Measurements from ENCODE around the gene FAXC. TPM values are rescaled to one million over a fixed set of nuclear protein-coding genes. Genes with fewer than 3 reads are reported as not detected.

Gene FAXC
- total and polyA plus RNA-seq, 7 donors, result 0.36 to 0.73 (median 0.64) TPM; not detected in 4

DNA sequence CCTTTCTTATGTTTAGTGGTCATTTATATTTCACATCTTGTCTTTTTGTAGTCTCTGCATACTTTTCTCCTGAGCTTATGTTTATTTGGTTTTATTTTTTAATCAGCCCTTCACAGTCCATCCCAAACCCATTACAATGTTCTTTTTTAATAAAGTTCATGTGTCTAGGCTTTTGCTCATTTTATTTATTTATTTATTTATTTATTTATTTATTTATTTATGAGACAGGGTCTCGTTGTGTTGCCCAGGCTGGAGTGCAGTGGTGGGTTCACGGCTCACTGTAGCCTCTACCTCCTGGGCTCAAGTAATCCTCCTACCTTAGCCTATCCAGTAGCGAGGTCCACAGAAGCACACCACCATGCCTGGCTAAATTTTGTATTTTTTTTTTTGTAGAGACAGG, 41.4 kb upstream of the FAXC start:
- intact Hi-C loops (cut with DNase I), result loop anchor here in 1 of 2 donors (5.0 kb wide), 1 partner anchor 36 kb away; the partner anchor contains the start of gene PNISR
- no peak for TF ChIP-seq CTCF (IDR thresholded peaks at IDR 0.05)
- Histone ChIP-seq H3K4me3 (no peak overlapping the region), H3K27ac (no peak overlapping the region), H3K36me3 (ENCODE audit: insufficient read depth in 1 of 2, low read depth in 1 of 2) (no peaks in the 10 kb centered on the region), H3K9me3 (no peaks in the 10 kb centered on the region), H3K27me3 (ENCODE audit: insufficient read depth in 3 of 3, low read length in 2 of 3) (no peaks in the 10 kb centered on the region), H3K4me1 (no peaks in the 10 kb centered on the region)
- whole genome bisulfite sequencing, 3 donors, result 91 to 95% (median 92%) methylated on average over 3 of the region's 3 CpGs
- no peak for DNase-seq
- no peak for ATAC-seq

GRCh38 chr6:99384507-99384906, 35.0 kb upstream of the FAXC start:
- no peaks in the 10 kb centered on the region for H3K9me3 ChIP-seq
- H3K4me3 ChIP-seq, result no peak overlapping the region
- TF ChIP-seq CTCF (IDR thresholded peaks at IDR 0.05), result no peak
- intact Hi-C loops (cut with DNase I), result no loop called here
- no peak for DNase-seq
- no peaks in the 10 kb centered on the region for H3K27me3 ChIP-seq (ENCODE audit: insufficient read depth in 3 of 3, low read length in 2 of 3)
- ATAC-seq, result no peak
- no peak overlapping the region for H3K27ac ChIP-seq
- H3K4me1 ChIP-seq, result no peaks in the 10 kb centered on the region
- peaks cover 0 to 4% of the 10 kb centered on the region in 2 donors for H3K36me3 ChIP-seq (ENCODE audit: insufficient read depth in 1 of 2, low read depth in 1 of 2)
- WGBS, 3 donors, result 93 to 95% (median 93%) methylated on average over 3 of the region's 3 CpGs

GRCh38 chr6:99378636-99379035, 29.2 kb upstream of the FAXC start:
- Histone ChIP-seq H3K36me3 (ENCODE audit: insufficient read depth in 1 of 2, low read depth in 1 of 2) (peaks cover 0 to 8% of the 10 kb centered on the region in 2 donors), H3K27me3 (ENCODE audit: insufficient read depth in 3 of 3, low read length in 2 of 3) (no peaks in the 10 kb centered on the region), H3K9me3 (no peaks in the 10 kb centered on the region), H3K4me3 (no peak overlapping the region), H3K4me1 (no peaks in the 10 kb centered on the region), H3K27ac (no peak overlapping the region)
- ATAC-seq (no peak), DNase-seq (no peak)
- intact Hi-C loops (cut with DNase I), result no loop called here
- TF ChIP-seq CTCF (IDR thresholded peaks at IDR 0.05), result no peak

- Histone ChIP-seq H3K4me1 (no peaks in the 10 kb centered on the region), H3K27ac (no peak overlapping the region), H3K4me3 (no peak overlapping the region), H3K27me3 (ENCODE audit: insufficient read depth in 3 of 3, low read length in 2 of 3) (no peaks in the 10 kb centered on the region), H3K9me3 (no peaks in the 10 kb centered on the region), H3K36me3 (ENCODE audit: insufficient read depth in 1 of 2, low read depth in 1 of 2) (peaks cover 0 to 26% of the 10 kb centered on the region in 2 donors)
- intact Hi-C loops (cut with DNase I), result no loop called here
- TF ChIP-seq CTCF (IDR thresholded peaks at IDR 0.05), result no peak
- DNase-seq (no peak), ATAC-seq (no peak)
Measured at GRCh38 chr6:99369533-99369932, 20.1 kb upstream of the FAXC start.

- no peak for TF ChIP-seq CTCF (IDR thresholded peaks at IDR 0.05)
- no peaks in the 10 kb centered on the region for H3K27me3 ChIP-seq (ENCODE audit: insufficient read depth in 3 of 3, low read length in 2 of 3)
- H3K4me3 ChIP-seq, result no peak overlapping the region
- no peaks in the 10 kb centered on the region for H3K4me1 ChIP-seq
- intact Hi-C loops (cut with DNase I), result no loop called here
- DNase-seq, result no peak
- 87 to 90% (median 88%) methylated on average over 2 of the region's 2 CpGs for WGBS, 3 donors
- H3K36me3 ChIP-seq (ENCODE audit: insufficient read depth in 1 of 2, low read depth in 1 of 2), result peaks cover 0 to 20% of the 10 kb centered on the region in 2 donors
- ATAC-seq, result no peak
- H3K9me3 ChIP-seq, result no peaks in the 10 kb centered on the region
- H3K27ac ChIP-seq, result no peak overlapping the region
Measured at GRCh38 chr6:99366852-99367251, 17.4 kb upstream of the FAXC start.

Measured in psoas muscle (tissue), 8 donors.